ENCODE measurements around the gene SND1.

SND1 gene

DNA sequence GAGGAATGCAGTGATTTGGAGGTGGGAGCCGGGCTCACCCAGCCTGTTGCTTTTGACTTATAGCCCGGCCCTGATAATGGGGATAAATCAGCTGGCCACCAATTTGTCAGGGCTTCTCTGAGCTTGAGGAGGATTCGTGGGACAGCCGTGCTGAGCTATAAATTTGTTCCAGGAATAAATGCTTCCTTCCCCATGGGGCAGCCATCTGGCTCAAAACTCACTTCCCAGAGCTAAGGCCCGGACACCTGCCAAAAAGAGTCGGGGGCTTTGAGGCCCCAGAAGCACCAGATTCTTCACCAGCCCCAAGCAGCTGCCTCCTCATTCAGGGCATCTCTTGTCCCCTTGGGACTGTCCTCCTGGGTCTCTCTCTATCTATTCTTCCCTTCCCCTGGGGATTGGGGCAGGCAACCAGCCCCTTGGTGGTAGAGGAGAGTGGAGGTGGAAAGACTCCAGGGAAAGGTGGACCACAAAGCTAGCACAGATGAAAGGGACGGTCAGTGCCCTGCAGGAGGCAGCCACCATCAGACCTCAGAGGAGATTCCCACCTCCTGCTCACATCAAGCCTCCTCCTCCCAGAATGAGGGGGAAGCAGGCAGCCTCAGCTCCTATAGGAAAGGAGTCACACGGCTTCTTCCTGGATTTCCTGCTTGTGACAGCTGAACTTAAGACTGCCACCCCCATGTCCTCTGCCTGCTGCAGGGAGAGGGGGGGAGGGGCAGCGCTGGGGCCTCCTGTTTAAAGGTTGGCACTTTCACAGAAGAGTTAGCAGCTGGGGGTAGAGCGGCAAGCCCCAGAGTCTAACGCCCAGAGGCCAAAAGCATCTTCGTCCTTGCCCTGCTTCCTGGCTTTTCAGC, 423.5 kb downstream of the SND1 start:
- Histone ChIP-seq H3K27me3 (ENCODE audit: insufficient read depth, low read depth, severe bottlenecking) (no peaks in the 10 kb centered on the region), H3K9me3 (ENCODE audit: severe bottlenecking) (no peaks in the 10 kb centered on the region), H3K4me3 (ENCODE audit: low read depth, low read length) (no peak overlapping the region), H3K27ac (peak overlapping the region; percentile 52), H3K36me3 (peaks cover 19% of the 10 kb centered on the region)
- DNase-seq = peak; percentile 62
- TF ChIP-seq, protein P1, sequence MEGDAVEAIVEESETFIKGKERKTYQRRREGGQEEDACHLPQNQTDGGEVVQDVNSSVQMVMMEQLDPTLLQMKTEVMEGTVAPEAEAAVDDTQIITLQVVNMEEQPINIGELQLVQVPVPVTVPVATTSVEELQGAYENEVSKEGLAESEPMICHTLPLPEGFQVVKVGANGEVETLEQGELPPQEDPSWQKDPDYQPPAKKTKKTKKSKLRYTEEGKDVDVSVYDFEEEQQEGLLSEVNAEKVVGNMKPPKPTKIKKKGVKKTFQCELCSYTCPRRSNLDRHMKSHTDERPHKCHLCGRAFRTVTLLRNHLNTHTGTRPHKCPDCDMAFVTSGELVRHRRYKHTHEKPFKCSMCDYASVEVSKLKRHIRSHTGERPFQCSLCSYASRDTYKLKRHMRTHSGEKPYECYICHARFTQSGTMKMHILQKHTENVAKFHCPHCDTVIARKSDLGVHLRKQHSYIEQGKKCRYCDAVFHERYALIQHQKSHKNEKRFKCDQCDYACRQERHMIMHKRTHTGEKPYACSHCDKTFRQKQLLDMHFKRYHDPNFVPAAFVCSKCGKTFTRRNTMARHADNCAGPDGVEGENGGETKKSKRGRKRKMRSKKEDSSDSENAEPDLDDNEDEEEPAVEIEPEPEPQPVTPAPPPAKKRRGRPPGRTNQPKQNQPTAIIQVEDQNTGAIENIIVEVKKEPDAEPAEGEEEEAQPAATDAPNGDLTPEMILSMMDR (IDR thresholded peaks at IDR 0.05; ENCODE audit: low read depth, low read length) = peak; percentile 39; the same call in 1 of the 2 replicates

DNA sequence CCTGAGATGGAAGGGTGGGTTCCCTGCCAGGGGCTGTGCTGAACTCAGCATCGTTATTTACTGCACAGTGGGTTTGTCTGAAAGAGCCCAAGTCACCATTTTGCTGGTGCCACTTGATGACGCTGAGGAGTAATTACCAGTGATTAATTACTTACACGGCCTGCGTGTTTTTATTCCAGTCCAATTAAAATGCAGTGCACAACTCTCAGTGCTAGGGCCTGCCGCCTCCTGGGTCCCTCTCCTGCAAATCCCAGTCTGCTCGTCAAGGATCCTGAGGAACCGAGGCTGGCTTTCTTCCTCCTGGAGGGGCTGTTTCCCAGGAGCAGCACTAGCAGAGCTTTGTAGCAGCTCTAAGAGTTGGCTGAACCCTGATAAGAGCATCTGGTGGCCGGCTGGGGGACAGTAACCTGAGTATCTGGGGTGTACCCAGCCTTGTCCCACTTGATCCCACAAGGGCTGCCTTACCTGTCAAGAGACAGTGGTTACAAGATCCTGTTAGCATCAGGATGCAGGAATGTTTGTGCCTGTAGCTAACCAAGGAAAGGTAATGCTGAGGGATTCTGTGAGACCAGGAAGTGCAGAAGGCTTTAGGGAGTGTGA, 424.3 kb downstream of the SND1 start:
- DNase-seq = no peak
- Histone ChIP-seq H3K27ac (peak overlapping the region; percentile 52), H3K36me3 (peaks cover 21% of the 10 kb centered on the region), H3K9me3 (ENCODE audit: severe bottlenecking) (no peaks in the 10 kb centered on the region), H3K27me3 (ENCODE audit: insufficient read depth, low read depth, severe bottlenecking) (no peaks in the 10 kb centered on the region), H3K4me3 (ENCODE audit: low read depth, low read length) (no peak overlapping the region)
- TF ChIP-seq, protein P1 (IDR thresholded peaks at IDR 0.05; ENCODE audit: low read depth, low read length) = no peak

DNA sequence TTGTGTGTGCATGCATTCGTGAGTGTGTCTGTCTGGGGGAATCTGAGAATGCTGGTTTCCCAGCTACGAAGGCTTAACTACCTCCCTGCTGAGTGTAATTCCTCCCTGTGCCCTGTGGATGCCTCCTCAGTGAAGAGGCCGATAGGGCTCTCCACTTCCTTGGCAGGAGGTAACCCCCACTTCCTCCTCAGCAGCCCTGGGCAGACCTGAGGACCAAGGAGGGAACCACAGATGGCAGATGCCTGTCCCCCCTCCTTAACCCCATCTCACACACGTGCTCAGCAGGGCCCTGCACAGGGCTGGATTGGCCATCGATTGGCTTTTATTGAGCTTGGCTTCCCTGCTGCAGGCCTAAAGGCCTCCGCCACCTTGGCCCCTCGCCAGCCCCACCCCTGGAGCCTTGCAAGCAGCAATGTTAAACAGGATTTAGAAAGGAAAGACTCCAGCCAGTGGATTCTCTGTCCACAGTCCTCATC, 424.8 kb downstream of the SND1 start:
- DNase-seq = peak; percentile 37
- TF ChIP-seq, protein P1 (IDR thresholded peaks at IDR 0.05; ENCODE audit: low read depth, low read length) = no peak
- Histone ChIP-seq H3K27ac (peak overlapping the region; percentile 52), H3K4me3 (ENCODE audit: low read depth, low read length) (no peak overlapping the region), H3K36me3 (peaks cover 26% of the 10 kb centered on the region), H3K9me3 (ENCODE audit: severe bottlenecking) (no peaks in the 10 kb centered on the region), H3K27me3 (ENCODE audit: insufficient read depth, low read depth, severe bottlenecking) (no peaks in the 10 kb centered on the region)

DNA sequence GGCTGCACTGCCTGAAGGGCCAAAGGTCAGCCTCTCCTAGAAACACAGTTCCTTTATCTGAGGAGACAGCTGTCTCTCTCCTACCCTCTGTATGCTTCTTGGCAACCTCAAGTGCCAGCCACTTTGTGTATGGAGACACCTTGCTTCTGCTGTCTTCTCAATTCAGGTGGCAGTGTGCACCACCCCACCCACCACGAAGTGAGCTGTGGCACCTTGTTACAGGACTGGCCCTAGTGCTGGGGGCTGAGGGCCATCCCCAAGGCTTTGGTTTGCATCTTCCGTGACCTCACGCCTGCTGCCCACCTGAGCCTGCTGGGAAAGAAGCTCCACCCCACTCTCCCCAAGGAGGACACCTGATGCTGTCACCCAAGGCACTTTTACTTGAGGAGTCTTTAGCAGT, 426.3 kb downstream of the SND1 start:
- Histone ChIP-seq H3K36me3 (peaks cover 30% of the 10 kb centered on the region), H3K4me3 (ENCODE audit: low read depth, low read length) (no peak overlapping the region), H3K27me3 (ENCODE audit: insufficient read depth, low read depth, severe bottlenecking) (no peaks in the 10 kb centered on the region), H3K9me3 (ENCODE audit: severe bottlenecking) (no peaks in the 10 kb centered on the region), H3K27ac (no peak overlapping the region)
- TF ChIP-seq, protein P1 (IDR thresholded peaks at IDR 0.05; ENCODE audit: low read depth, low read length) = no peak
- DNase-seq = no peak

DNA sequence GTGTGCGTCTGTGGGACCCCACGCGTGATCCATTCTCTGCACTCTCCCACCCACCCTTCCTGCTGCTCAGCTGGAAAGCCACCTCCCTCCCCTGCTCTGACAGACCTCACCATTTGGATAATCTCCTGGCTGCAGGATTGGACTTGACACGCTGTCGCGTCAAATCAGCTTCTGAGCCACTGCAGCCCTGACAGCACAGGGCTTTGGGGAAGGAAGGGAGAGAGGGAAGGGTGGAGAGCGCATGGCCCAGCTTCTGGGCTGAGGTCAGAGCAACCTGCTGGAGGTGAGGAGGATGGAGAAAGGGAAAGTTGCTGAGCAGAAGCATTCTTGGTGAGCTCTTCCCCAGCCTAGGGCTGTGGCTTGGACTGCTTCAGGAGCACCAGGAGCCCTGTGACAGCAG, 428.2 kb downstream of the SND1 start:
- no peak overlapping the region for H3K4me3 ChIP-seq (ENCODE audit: low read depth, low read length)
- no peak overlapping the region for H3K27ac ChIP-seq
- peak; percentile 84 for DNase-seq
- peaks cover 24% of the 10 kb centered on the region for H3K36me3 ChIP-seq
- TF ChIP-seq, protein P1 (IDR thresholded peaks at IDR 0.05; ENCODE audit: low read depth, low read length) = no peak
- no peaks in the 10 kb centered on the region for H3K9me3 ChIP-seq (ENCODE audit: severe bottlenecking)
- H3K27me3 ChIP-seq (ENCODE audit: insufficient read depth, low read depth, severe bottlenecking) = no peaks in the 10 kb centered on the region
